NCI-H128 (cell line): ENCODE measurements around the gene DLEC1.
"Not testable (repeated sequence)": the region's sequence is repeated elsewhere in the genome, so short reads cannot be mapped to it uniquely, and the experiment has no call there.

ENCODE experiments used
- DNase-seq: peaks from one replicate; lab custom pipeline; 2025; ENCODE audit not compliant: unreplicated experiment; lab: John Stamatoyannopoulos, UW

Gene DLEC1

GRCh38 chr3:38152609-38153008, 113.6 kb downstream of the DLEC1 start:
- DNase-seq, result no peak

GRCh38 chr3:38153221-38153620, 114.2 kb downstream of the DLEC1 start:
- DNase-seq, result no peak

- no peak for DNase-seq
Observed at GRCh38 chr3:38154033-38154494, 115.1 kb downstream of the DLEC1 start.

- DNase-seq, result no peak
Observed at GRCh38 chr3:38154625-38155255, 115.7 kb downstream of the DLEC1 start.

GRCh38 chr3:38155825-38156224, 116.8 kb downstream of the DLEC1 start:
- no peak for DNase-seq

GRCh38 chr3:38157117-38157516, 118.1 kb downstream of the DLEC1 start:
- no peak for DNase-seq

GRCh38 chr3:38157595-38157994, 118.6 kb downstream of the DLEC1 start:
- DNase-seq, result no peak

- DNase-seq, result no peak
Observed at GRCh38 chr3:38158472-38158871, 119.5 kb downstream of the DLEC1 start.

- not testable (repeated sequence) for DNase-seq
Observed at GRCh38 chr3:38160704-38161103, 121.7 kb downstream of the DLEC1 start.

GRCh38 chr3:38163117-38163840, 124.3 kb downstream of the DLEC1 start:
- DNase-seq, result no peak

- DNase-seq, result no peak
Observed at GRCh38 chr3:38163841-38164642, 125.0 kb downstream of the DLEC1 start.

- DNase-seq, result no peak
Observed at GRCh38 chr3:38164643-38164951, 125.6 kb downstream of the DLEC1 start.

GRCh38 chr3:38164952-38165721, 126.1 kb downstream of the DLEC1 start, which contains the start of gene OXSR1:
Gene OXSR1, plus strand, starts transcription at chr3:38165537. Its CDS starts 340 bp downstream, at chr3:38165877.
- peak; percentile 90 for DNase-seq

GRCh38 chr3:38165722-38166387, 126.8 kb downstream of the DLEC1 start:
- DNase-seq, result no peak

GRCh38 chr3:38167591-38167990, 128.6 kb downstream of the DLEC1 start:
- no peak for DNase-seq

GRCh38 chr3:38168151-38169026, 129.4 kb downstream of the DLEC1 start:
- DNase-seq, result no peak

- DNase-seq, result no peak
Observed at GRCh38 chr3:38169027-38169317, 130.0 kb downstream of the DLEC1 start.

GRCh38 chr3:38170722-38171121, 131.7 kb downstream of the DLEC1 start:
- DNase-seq, result no peak

- DNase-seq, result no peak
Observed at GRCh38 chr3:38171622-38172021, 132.6 kb downstream of the DLEC1 start.
